CD4-positive, alpha-beta T cell treated with Interleukin-4 for 4 hours (primary cell): Measurements from ENCODE around the gene RPL35A.
A peak's percentile ranks its signal among the peaks of the same experiment; 100 is the strongest.
"Not testable (repeated sequence)": the region's sequence is repeated elsewhere in the genome, so short reads cannot be mapped to it uniquely, and the experiment has no call there.

Source experiments
- DNase-seq: peaks from one replicate; pipeline ENCODE4 v3.0.0-alpha.2; 2020

RPL35A gene

DNA sequence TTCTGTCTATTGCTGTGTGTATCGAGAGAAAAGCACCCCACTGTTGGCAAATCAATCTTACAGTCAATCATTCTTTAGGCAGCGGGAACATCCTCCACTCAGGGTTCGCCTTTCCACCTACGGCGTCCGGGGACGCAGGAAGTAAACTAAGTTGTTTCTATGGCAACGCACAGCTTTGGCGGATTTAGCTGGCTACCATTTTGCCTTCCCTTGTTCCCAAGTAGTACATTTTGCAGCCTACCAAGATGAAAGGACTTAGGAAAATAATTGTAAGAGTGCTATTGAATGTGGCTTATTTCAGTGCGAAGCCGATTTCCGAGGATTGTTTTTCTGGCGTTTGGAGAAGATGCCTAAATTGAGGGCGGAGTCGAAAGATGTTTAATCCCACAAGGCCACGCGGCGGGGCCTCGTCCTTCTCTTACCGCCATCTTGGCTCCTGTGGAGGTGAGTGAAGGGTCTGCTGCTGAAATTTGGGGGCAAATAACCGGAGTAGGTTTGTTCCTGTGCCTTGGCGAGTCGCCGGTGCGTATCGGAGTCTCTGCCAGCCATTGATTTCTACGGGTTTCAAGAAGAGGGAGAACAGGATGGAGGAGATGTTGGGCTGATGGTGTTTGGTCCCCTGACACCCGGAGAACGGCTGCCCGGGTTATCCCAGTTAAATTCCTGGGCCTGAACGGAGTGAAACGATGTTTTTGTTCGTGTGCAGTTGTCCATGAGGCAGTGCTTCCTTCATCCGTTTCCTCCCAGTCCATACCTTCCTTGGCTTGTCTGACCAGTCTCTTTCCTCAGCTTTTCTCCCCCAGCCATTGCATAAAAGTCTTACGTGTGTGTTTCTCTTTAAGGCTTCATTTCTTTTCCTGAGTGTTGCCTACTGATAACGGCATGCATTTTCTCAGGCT is at the start of gene RPL35A:
Gene RPL35A (plus strand): TSS at position 413 of the 899 bp plus-strand sequence. CDS start 778 bp downstream, outside the sequence.
- peak; percentile 93 for DNase-seq

DNA sequence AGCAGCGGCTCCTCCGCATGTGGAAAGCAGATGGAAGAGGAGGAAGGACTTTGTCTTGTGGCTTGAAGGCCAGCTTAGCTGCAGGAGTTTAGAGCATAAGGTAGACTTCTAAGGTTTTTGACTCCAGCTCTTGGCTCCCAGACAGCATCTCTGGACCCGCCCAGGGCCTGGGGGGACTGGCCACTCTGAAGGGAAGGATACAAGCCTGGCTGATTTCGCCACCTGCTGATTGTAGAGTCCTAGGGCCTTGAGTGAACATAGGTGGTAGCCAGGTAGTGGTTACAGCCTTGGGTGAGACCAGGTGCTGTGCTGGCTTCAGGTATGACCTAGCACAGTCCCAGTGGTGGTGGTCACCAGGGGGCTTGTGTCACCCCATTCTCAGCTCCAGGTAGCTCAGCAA is 48.4 kb upstream of the RPL35A start:
- DNase-seq, result no peak

DNA sequence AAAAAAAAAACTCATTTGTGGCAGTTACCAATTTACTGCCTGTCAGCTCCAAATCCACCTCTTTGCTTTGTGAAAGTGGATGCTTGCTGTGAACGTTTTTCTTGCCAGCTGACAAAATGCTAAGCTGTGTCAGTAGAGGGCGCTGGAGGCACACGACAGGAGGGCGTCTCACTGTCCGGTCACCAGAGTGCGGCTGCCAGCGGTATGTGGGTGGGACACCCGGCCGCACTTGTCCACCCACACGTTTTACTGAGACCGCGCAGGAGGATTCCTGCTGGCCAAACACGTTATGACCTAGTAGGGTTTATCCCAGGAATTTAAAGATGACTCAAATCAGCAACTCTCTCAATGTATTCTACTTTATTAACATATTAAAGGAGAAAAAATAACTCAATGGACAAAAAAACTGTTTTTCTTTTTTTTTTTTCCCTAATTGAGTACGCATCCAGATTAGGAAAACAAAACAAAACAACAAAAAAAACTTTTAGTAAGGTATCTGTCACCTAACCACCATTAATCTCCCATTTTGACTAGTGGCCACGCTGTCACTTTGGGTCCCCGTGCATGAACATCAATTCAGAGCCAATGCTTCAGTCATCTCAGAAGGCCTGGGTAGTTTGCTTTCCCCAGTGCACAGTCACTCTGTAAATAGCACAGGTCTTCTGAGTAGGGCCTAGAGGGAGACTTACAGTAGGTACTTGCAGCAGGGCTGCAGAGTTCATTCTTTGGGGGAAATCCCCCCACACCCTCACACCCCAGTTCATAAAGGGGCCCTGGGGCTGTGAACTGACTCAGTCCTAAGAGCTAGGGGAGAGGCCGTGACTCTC is 43.8 kb upstream of the RPL35A start:
- DNase-seq, result peak; percentile 75

DNA sequence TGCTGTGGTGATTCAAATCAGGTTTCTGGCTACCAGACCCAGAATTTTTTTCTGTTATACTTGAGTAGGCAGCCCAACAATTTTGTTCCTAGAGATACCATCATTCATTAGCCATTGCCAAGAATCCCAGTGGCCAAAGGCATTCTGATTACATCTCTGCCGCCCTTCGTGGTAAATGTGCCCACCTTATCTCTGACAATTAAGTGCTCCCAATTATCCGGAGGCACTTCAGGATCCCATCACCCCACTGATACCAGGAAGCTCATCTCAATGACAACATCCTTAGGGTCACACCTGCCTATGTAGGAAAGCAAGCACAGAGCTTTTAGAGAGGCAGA is 43.2 kb upstream of the RPL35A start:
- no peak for DNase-seq

DNA sequence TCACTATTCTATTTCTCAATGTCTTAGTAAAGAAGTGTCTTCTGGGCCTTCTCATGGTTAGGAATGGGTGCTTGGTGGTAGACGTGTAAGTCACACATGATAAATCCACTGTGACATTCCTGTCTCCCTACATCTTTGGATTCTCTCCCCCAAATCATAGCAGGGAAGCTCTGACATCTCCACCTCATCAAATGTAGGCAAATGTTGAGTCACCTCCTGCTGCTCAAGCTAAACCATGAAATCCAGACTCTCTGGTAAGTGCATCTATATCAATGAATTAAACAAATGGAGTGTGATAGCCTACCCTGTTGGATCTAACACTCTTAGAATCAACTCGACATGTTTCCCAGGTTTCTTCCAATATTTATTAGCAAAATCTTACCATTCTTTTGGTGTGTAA is 42.8 kb upstream of the RPL35A start:
- no peak for DNase-seq

DNA sequence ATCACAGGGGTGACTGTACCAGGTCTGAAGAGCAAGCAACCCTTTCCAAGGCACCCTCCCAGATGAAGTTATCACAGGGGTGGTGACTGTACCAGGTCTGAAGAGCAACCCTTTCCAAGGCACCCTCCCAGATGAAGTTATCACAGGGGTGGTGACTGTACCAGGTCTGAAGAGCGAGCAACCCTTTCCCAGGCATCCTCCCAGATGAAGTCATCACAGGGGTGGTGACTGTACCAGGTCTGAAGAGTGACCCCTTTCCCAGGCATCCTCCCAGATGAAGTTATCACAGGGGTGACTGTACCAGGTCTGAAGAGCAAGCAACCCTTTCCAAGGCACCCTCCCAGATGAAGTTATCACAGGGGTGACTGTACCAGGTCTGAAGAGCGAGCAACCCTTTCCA is 41.4 kb upstream of the RPL35A start:
- not testable (repeated sequence) for DNase-seq

DNA sequence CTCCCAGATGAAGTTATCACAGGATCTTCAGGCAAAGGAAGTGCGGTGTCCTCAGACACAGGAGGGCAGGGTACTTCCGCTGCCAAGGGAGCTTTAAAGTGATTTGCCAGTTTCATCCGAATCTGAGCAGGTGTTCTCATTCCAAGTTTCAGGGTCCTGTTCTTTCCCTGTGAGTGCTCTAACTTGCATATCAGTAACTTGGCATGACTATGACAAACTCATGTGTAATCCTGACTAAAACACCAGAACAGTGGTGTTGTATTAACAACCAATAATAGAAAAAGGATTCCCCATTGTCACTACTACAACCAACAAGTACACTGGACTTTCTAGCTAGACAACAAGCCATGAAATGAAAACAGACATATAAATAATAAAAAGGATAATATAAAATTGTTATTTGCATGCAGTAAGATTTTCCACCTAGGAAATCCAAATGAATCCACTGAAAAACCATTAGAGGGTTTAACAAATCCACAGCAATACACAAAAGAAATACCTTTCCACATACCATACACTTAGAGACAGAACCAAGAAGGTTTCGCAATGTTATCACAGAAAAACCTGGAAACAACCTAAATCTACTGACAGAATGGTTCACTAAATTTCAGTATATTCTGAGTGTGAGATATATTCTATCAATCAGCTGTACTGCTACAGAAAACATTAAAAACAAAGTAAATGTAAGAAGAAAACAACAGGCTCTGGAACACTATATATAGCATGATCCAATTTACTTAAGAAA is 40.9 kb upstream of the RPL35A start:
- DNase-seq, result no peak

DNA sequence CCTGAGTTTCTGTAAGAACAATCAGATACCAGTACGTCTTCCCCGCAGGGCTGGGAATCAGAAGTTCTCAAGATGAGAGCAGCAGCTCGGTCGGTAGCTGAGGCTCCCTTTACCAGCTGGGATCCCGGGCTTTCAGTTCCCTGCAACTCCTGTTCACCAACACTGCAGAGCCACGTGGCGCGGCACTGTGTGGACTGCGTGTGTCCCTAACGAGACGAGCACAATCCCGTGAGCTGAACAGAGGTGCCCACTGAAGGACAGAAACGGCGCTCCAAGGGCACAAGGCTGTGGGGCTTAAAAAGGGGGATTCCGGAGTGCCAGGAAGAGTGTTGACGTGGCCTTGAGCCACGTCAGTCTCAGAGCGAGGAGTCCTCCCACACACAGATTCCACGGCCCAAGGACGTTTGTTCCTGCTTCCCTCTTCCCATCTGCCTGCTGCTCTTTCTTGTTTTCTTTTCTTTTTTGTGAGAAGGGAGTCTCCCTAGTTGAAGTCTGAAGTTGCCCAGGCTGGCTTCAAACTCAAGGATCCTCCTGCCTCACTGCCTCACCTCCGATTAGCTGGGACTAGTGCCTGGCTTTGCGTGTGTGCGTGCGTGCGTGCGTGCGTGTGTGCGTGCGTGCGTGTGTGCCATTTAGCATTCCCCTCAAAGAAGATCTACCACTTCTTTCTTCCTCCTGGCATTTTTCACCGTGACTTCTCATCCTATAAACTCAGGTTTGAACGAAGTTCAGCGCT is 37.1 kb upstream of the RPL35A start:
- DNase-seq, result no peak

DNA sequence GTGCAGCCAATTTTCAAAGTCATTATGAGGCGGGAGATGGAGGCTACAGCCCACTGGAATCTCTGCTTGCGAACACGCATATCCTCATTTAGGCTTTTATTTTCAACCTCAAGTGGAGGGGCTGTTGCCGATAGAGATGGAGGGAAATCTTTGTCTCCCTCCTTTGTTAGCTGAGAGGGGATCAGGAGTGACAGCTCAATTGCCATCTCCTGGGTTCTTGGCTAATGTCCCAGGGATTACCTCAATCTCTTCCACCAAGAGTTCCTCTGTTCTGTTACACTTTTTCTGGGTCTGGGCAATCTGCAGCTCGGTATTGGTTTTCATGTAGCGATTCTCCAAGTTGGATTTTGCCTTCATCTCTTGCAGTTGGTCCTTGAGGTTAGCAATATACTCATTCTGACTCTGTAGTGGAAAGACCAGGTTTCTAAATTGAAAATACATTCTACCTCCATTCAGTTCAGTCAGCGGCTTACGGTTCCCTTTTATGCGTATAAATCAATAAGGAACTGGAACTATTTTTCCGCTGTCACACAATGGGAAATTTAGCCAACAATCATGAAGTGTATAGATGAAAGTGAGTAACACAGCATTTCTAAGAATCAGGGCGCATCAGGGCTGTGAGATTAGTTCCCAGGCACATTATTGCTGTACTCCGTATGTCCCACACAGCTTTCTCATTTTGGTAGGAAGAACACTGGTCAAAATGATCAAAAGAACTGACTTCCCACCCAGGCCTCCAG is 36.2 kb upstream of the RPL35A start:
- DNase-seq, result no peak

DNA sequence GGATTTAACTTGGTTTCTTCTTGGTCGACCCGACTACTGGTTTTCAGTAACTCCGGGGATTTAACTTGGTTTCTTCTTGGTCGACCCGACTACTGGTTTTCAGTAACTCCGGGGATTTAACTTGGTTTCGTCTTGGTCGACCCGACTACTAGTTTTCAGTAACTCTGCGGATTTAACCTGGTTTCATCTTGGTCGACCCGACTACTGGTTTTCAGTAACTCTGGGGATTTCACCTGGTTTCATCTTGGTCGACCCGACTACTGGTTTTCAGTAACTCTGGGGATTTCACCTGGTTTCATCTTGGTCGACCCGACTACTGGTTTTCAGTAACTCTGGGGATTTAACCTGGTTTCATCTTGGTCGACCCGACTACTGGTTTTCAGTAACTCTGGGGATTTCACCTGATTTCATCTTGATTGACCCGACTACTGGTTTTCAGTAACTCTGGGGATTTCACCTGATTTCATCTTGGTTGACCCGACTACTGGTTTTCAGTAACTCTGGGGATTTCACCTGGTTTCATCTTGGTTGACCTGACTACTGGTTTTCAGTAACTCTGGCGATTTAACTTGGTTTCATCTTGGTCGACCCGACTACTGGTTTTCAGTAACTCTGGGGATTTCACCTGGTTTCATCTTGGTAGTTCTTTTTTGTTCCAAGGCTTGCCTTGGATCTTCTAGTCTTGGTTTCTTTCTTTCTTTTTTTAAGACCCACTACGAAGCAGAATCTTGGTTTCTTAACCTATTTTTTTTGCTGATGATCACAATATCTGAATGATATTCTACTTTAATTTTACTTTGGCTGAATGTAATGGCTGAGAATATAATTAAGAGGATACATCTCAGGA is 28.3 kb upstream of the RPL35A start:
- not testable (repeated sequence) for DNase-seq

DNA sequence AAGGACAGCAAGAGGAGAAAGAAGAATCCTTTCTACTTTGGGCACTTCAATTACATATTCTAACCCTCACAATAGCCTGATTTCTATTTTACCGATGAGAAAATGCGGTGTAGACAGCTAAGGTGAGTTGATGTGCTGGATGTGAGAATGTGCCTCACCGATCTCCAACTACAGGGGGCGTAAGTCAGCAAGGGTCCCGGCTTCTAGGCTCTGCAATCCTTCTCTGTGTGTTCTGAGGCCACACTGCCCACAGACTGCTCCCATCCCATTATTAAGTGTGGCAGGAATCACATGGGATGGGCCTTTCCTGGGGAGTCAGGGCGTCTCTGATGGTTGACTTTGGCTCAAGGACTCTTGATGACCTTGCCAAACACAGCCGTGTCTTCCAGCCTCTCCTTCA is 23.6 kb upstream of the RPL35A start:
- DNase-seq, result no peak

DNA sequence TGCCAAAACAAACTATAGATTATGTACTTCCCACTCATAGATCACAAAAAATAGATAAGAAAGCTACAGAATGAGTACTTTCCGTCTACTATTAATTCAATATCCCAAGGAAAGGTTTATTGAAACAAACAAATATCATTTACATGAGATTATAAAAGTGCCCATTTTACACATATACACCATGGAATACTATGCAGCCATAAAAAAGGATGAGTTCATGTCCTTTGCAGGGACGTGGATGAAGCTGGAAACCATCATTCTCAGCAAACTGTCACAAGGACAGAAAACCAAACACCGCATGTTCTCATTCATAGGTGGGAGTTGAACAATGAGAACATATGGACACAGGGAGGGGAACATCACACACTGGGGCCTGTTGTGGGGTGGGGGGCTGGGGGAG is 22.4 kb upstream of the RPL35A start:
- not testable (repeated sequence) for DNase-seq

DNA sequence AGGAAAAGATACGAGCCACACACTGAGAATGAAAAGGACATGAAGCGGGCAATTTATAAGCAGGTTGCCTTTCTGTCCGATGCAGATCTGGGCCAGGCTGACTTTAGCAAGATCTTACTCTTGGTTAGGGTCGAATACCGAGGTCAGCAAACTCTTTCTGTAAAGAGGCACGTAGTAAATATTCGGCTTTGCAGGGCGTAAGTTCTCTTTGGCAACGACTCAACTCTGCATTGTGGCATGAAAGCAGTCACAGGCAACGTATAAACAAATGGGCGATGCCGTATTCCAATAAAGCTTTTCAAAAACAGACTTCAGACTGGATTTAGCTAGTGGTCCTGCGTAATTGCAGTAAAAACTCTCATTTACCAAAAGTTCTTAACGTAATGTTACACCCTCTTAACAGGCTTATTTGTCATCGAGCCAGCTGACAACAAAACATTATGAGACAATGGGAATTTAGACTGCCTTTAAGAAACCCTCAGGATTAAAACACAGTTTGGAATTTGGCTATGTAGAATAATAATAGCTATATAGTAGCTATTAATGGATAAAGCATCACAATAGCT is 13.1 kb upstream of the RPL35A start:
- DNase-seq, result no peak

DNA sequence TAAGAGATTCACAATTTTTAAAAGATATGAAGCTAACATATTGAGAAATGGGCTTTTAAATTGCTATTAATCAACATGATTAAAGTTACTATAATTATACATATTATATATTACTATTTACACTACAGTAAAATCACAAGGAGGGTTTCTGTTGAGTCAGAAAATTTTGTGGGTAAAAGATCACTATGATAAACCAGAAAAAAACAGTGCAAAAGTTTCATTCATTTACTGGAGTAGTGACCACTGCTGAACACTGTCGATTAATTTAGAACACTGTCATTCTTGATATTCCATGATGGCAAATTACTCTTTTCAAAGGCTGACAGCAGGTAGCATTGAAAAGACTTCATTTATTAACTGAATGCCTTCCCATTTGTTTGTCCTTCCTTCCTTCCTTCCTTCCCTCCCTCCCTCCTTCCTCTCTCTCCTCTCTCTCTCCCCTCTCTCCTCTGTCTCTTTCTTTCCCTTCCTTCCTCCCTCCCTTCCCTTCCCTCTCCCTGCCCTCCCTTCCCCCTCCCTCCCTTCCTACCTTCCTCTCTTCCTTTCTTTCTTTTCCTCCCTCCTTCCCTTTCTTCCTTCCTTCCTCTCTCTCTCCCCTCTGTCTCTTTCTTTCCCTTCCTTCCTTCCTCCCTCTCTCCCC is 9.1 kb upstream of the RPL35A start:
- DNase-seq, result no peak

DNA sequence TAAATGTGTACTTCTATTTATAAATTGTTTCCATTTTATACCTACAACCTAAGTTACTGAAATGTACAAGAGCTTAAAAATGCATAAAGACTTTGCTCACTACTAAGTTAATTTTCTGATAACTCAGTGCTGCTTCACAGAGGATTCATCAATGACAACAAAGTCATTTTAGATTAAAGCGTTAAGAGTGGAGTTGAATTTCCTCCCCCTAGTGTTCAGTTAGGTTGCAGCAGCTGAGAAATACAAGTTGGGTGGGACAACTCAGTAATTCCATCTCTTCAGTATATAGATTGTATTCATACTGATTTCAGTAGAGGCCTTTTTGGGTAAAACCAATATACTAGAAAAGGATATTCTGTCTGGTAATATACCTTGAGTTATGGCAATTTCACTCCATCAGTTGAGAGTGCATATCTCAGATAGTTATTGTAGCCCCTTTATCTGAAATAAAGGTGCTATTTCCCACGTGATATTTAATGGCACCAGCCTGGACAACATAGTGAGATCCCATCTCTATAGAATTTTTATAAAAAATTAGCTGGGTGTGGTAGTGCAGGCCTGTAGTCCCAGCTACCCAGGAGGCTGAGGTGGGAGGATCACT is 6.9 kb upstream of the RPL35A start:
- peak; percentile 58 for DNase-seq

DNA sequence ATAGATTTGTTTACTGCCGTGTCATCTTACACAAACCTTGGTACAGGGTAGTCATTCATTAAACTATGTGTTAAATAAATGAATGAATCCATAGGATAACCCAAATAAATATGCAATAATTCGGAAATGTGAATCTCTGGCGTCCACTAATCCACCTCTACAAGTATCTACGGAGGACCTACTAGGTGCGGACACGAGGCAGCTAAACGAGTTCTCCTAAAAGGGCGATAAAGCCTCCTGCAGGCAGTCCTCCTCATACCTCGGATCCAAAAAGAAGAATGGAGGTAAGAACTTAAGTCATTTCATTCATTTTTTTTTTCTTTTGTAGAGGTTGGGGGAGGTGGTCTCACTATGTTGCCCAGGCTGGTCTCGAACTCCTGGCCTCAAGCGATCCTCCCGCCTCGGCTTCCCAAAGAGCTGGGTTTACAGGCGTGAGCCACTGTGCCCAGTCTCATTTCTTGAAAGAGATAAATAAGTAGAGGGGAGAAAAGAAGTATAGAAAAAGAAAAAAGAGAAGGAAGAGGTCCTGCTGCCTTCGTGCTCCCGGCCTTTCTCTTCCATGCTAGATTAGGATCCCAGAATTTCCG is 706 bp upstream of the RPL35A start:
- no peak for DNase-seq

DNA sequence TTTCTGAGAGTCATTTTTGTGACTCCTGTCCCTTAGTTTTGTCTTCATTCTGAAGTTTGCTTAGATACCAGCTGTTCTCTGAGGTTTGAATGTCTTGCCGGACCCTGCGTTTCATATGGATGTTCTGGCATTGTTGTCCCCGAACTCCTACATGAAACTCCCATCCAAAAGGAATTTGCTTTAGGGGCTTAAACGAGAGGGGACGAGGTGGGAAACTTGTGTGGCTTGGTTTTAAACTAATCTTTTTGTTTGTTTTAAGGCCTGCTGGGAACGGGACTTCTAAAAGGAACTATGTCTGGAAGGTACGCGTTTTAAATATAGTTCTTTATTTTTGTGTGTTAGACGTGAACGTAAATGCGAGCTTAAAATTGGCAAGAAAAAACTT is 679 bp downstream of the RPL35A start:
- no peak for DNase-seq

DNA sequence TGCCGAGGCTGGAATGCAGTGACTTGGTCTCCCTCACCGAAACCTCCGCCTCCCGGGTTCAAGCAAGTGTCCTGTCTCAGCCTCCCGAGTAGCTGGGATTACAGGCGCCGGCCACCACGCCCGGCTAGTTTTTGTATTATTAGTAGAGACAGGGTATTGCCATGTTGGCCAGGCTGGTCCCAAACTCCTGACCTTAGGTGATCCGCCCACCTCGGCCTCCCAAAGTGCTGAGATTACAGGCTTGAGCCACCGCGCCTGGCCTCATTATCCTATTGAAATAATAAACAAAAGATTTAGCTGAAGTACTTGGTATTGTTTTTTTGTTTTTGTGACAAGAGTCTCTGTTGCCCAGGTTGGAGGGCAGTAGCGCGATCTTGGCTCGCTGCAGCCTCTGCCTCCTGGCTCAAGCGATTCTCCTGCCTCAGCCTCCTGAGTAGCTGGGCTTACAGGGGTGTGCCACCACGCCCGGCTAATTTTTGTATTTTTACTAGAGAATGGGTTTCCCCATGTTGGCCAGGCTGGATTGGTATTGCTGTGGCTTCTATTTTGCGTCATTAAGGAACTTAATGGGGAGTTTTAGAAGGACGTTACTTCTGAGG is 1.5 kb downstream of the RPL35A start:
- DNase-seq, result no peak

DNA sequence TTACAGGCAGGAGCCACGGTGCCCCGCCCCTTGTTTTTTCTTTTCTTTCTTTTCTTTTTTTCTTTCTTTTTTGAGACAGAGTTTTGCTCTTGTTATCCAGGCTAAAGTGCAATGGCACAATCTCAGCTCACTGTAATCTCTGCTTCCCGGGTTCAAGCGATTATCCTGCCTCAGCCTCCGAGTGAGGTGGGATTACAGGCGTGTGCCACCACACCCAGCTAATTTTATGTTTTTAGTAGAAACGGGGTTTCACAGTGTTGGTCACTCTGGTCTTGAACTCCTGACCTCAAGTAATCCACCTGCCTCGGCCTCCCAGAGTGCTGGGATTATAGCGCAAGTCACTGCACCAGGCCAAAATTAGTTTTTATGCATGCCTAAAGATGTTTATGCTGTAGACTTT is 2.5 kb downstream of the RPL35A start:
- DNase-seq, result no peak
